Endothelial cell of umbilical vein (primary cell): ENCODE data around the gene TM9SF4. TPM values are rescaled to one million over a fixed set of nuclear protein-coding genes. Genes with fewer than 3 reads are reported as not detected.

Experiments
- BruUV-seq: library from RNA; stranded (reverse); fragments of 400-500 nt; replicated peaks from 2 replicates; lab custom pipeline; 2021; lab: Mats Ljungman, UMichigan
- CTCF ChIA-PET: fragments of 300-600, 350-600 bp; sonication (Branson Sonifier 250); formaldehyde crosslinking; loops from one replicate; lab custom pipeline; 2021; ENCODE audit warnings: antibody characterized with exemption, inconsistent platforms; lab: Charles Lee
- POLR2A ChIA-PET: fragments of 300-600, 350-600 bp; sonication (Branson Sonifier 250); formaldehyde crosslinking; loops from one replicate; lab custom pipeline; 2021; ENCODE audit warnings: antibody characterized with exemption, inconsistent platforms; lab: Charles Lee
- DNase-seq: peaks from one replicate; pipeline ENCODE4 v3.0.0-alpha.2; 2011; ENCODE audit warnings: low read depth, low spot score
- FAIRE-seq: peaks from 2 replicates; lab custom pipeline; 2011; peaks lifted over from hg19 to GRCh38; lab: Jason Lieb, UNC
- H2AFZ ChIP-seq: 2 replicates; pipeline ENCODE4 v1.6.0; 2012; ENCODE audit warnings: low read depth, low read length, control low read depth, inconsistent platforms
- H3K27ac ChIP-seq: 2 replicates; pipeline ENCODE4 v1.5.1; 2011; ENCODE audit warnings: low read depth, mild to moderate bottlenecking, control low read depth, low read length, moderate library complexity; ENCODE audit not compliant: insufficient read depth
- H3K27me3 ChIP-seq, 2 experiments: 2 replicates each; pipeline versions ENCODE4 v1.6.0 to v1.6.1; 2011; ENCODE audit warnings: low read length in 2 of 2, mixed read lengths in 1 of 2; ENCODE audit not compliant: control insufficient read depth in 2 of 2, insufficient read depth in 2 of 2
- H3K36me3 ChIP-seq, 2 experiments: 2 replicates in 1 of 2; 3 replicates in 1 of 2; pipeline ENCODE4 v1.5.1; 2011; ENCODE audit warnings: low read length in 2 of 2, mild to moderate bottlenecking in 1 of 2, moderate library complexity in 1 of 2; ENCODE audit not compliant: control insufficient read depth in 2 of 2, insufficient read depth in 2 of 2; ENCODE audit errors: extremely low read depth in 1 of 2
- H3K4me1 ChIP-seq: 3 replicates; pipeline ENCODE4 v1.5.1; 2011; ENCODE audit warnings: mild to moderate bottlenecking, low read length; ENCODE audit not compliant: control insufficient read depth, insufficient read depth; ENCODE audit errors: extremely low read depth
- H3K4me2 ChIP-seq: 2 replicates; pipeline ENCODE4 v1.6.1; 2011; ENCODE audit warnings: low read length, control low read depth, mixed read lengths; ENCODE audit not compliant: insufficient read depth
- H3K4me3 ChIP-seq, 3 experiments: fragments of 200-600 bp in 1 of 3; sonication (generic), shearing (Covaris generic) in 1 of 3; replicated peaks in 1 of 3; 2 replicates each; pipeline ENCODE4 v1.5.1; 2011 to 2016; ENCODE audit warnings: control low read depth in 3 of 3, low read length in 3 of 3, mild to moderate bottlenecking in 2 of 3, inconsistent platforms in 1 of 3, low read depth in 1 of 3, moderate library complexity in 1 of 3; ENCODE audit not compliant: insufficient read depth in 1 of 3
- H3K79me2 ChIP-seq: 2 replicates; pipeline ENCODE4 v1.6.0; 2012; ENCODE audit warnings: low read length, inconsistent platforms; ENCODE audit not compliant: control insufficient read depth, insufficient read depth
- H3K9ac ChIP-seq: replicated peaks from 2 replicates; pipeline ENCODE3; 2011; ENCODE audit warnings: low read length, control low read depth; ENCODE audit not compliant: insufficient read depth; ENCODE audit errors: extremely low read depth
- H3K9me1 ChIP-seq: replicated peaks from 3 replicates; pipeline ENCODE4 v1.6.0; 2011; ENCODE audit warnings: mild to moderate bottlenecking, low read length; ENCODE audit not compliant: control insufficient read depth, insufficient read depth; ENCODE audit errors: extremely low read depth
- H3K9me3 ChIP-seq: replicated peaks from 2 replicates; pipeline ENCODE4 v1.5.1; 2012; ENCODE audit warnings: low read length, inconsistent platforms; ENCODE audit not compliant: control insufficient read depth, insufficient read depth
- H4K20me1 ChIP-seq: replicated peaks from 2 replicates; pipeline ENCODE3; 2011; ENCODE audit warnings: mild to moderate bottlenecking, low read length; ENCODE audit not compliant: control insufficient read depth, insufficient read depth; ENCODE audit errors: extremely low read depth
- CTCF ChIP-seq, 2 donors: IDR thresholded peaks; 1 replicate in 1 of 2; 2 replicates in 1 of 2; pipeline ENCODE4 v1.5.1; 2011; ENCODE audit warnings: low read length in 2 of 2, mild to moderate bottlenecking in 2 of 2, moderate library complexity in 2 of 2, control low read depth in 1 of 2, inconsistent platforms in 1 of 2, low read depth in 1 of 2; ENCODE audit not compliant: insufficient read depth in 1 of 2; ENCODE audit errors: extremely low read depth in 1 of 2
- EZH2 ChIP-seq: IDR thresholded peaks from 2 replicates; pipeline ENCODE4 v1.6.1; 2012; ENCODE audit warnings: borderline replicate concordance, low read depth, mild to moderate bottlenecking, moderate library complexity, low read length, inconsistent platforms; ENCODE audit not compliant: severe bottlenecking
- FOS ChIP-seq: IDR thresholded peaks from 2 replicates; pipeline ENCODE4 v1.6.1; 2011; ENCODE audit warnings: mild to moderate bottlenecking, low read length, moderate library complexity, borderline replicate concordance; ENCODE audit not compliant: insufficient read depth
- GATA2 ChIP-seq: IDR thresholded peaks from 2 replicates; pipeline ENCODE4 v1.7.0; 2011; ENCODE audit warnings: low read depth, mild to moderate bottlenecking, moderate library complexity, mixed read lengths, low read length; ENCODE audit not compliant: insufficient read length, insufficient read depth
- JUN ChIP-seq: IDR thresholded peaks from 2 replicates; pipeline ENCODE4 v1.6.1; 2011; ENCODE audit warnings: borderline replicate concordance, low read depth; ENCODE audit not compliant: insufficient read length, insufficient read depth
- MYC ChIP-seq: IDR thresholded peaks from one replicate; pipeline ENCODE4 v1.6.1; 2011; ENCODE audit warnings: mild to moderate bottlenecking, low read depth, low read length
- POLR2A ChIP-seq: IDR thresholded peaks from 2 replicates; pipeline ENCODE4 v1.6.1; 2012; ENCODE audit warnings: low read depth, mild to moderate bottlenecking, control low read depth, low read length
- POLR2AphosphoS5 ChIP-seq: IDR thresholded peaks from 2 replicates; pipeline ENCODE4 v1.6.1; 2012; ENCODE audit warnings: low read depth, mild to moderate bottlenecking, control low read depth, low read length, moderate library complexity; ENCODE audit not compliant: insufficient read depth
- dilution Hi-C: fragments of 300-500 bp; cut with MboI; formaldehyde crosslinking; loops from one replicate; pipeline ENCODE4 v1.15.0; 2019; ENCODE audit warnings: low sequenced_read_pairs; ENCODE audit not compliant: extremely low pct_ligation_motif_present
- intact Hi-C: fragments of 100-400 bp; cut with micrococcal nuclease; formaldehyde crosslinking; loops from one replicate; pipeline ENCODE4 v1.10.0; 2022
- polyA plus RNA-seq, 4 experiments: library from polyadenylated mRNA; depleted of rRNA in 3 of 4; stranded (reverse) in 3 of 4; unstranded in 1 of 4; fragments of >200 nt; gene quantifications; 2 replicates each; pipeline versions ENCODE4 v1.2.1 to v1.2.3, GENCODE V29; 2011 to 2012; ENCODE audit warnings: missing spikeins in 1 of 4
- total RNA-seq: library from RNA; stranded (reverse); gene quantifications from 2 replicates; pipeline ENCODE4 v1.2.3, GENCODE V29; 2021
- TF ChIP-seq, protein P1 (sequence below): IDR thresholded peaks from 2 replicates; pipeline ENCODE4 v1.6.1; 2011; ENCODE audit not compliant: insufficient read depth, insufficient read length

TM9SF4 gene
- total and polyA plus RNA-seq, 2 donors (not counting 3 experiments of a cell fraction or from before 2014, with no cell fraction given), result 46.4 to 61.9 TPM

DNA sequence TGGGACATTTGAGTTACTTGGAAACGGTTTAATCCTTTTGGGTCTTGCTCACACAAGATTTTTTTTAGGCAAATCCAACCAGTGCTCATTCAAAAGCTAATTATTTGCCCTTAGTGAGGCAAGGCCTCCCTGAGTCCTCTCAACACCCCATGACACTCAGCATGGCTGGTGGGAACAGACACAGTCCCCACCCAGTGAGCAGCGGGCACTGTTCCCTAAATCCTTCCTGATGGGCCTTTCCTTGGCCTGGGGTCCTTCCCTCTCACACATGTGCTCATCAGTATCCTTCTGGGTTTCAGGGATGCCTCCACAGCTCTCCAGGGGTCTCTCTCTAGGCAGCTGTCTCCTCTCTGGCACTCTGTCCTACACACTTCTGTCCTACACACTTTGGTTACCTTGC is 70.0 kb downstream of the TM9SF4 start:
- no peaks in the 10 kb centered on the region for H3K4me1 ChIP-seq
- DNase-seq (no peak), FAIRE-seq (no peak)
- no peaks in the 10 kb centered on the region for H3K36me3 ChIP-seq
- BruUV-seq, result no TSS peak
- H3K79me2 ChIP-seq, result no peaks in the 10 kb centered on the region
- no peak for TF ChIP-seq POLR2AphosphoS5
- POLR2A ChIA-PET, result no interaction called here
- CTCF ChIA-PET, result no interaction called here
- H3K9me3 ChIP-seq, result no peaks in the 10 kb centered on the region
- H3K9ac ChIP-seq, result no peak overlapping the region
- no peak overlapping the region for H3K4me3 ChIP-seq
- H4K20me1 ChIP-seq, result no peaks in the 10 kb centered on the region
- H3K9me1 ChIP-seq, result no peaks in the 10 kb centered on the region
- intact Hi-C loops, result no loop called here
- H3K4me2 ChIP-seq, result no peak overlapping the region
- H3K27me3 ChIP-seq, result no peaks in the 10 kb centered on the region
- dilution Hi-C loops, result no loop called here
- H3K27ac ChIP-seq, result no peak overlapping the region
- no peak overlapping the region for H2AFZ ChIP-seq

DNA sequence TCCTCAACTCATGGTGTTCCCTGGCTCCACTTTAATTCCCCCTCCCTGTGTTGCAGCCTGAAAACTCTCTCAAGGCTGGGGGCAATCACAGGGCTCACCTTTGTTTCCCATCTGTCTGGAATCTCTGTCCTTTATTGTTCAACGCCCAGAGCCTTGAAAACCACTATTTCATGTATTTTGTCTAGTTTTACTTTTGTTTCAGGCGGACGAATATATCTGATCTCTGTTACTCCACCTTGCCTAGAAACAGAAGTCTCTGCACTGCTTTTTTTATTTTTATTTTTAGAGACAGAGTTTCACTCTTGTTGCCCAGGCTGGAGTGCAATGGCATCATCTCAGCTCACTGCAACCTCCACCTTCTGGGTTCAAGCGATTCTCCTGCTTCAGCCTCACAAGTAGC is 70.4 kb downstream of the TM9SF4 start:
- Histone ChIP-seq H3K9me1 (no peaks in the 10 kb centered on the region), H3K4me3 (no peak overlapping the region), H3K4me2 (no peak overlapping the region), H3K9ac (no peak overlapping the region), H4K20me1 (no peaks in the 10 kb centered on the region), H3K4me1 (no peaks in the 10 kb centered on the region), H3K27ac (no peak overlapping the region), H3K27me3 (no peaks in the 10 kb centered on the region), H3K36me3 (no peaks in the 10 kb centered on the region), H3K9me3 (no peaks in the 10 kb centered on the region), H3K79me2 (no peaks in the 10 kb centered on the region), H2AFZ (no peak overlapping the region)
- POLR2A ChIA-PET, result no interaction called here
- DNase-seq (no peak), FAIRE-seq (no peak)
- dilution Hi-C loops (no loop called here), intact Hi-C loops (no loop called here)
- no TSS peak for BruUV-seq
- no peak for TF ChIP-seq FOS
- TF ChIP-seq, protein P1, sequence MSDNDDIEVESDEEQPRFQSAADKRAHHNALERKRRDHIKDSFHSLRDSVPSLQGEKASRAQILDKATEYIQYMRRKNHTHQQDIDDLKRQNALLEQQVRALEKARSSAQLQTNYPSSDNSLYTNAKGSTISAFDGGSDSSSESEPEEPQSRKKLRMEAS, result no peak
- TF ChIP-seq GATA2, result no peak
- no peak for TF ChIP-seq CTCF (IDR thresholded peaks at IDR 0.05; ENCODE audit: extremely low read depth in 1 of 2, insufficient read depth in 1 of 2, low read depth in 1 of 2, low read length in 2 of 2)
- no peak for TF ChIP-seq POLR2AphosphoS5
- TF ChIP-seq POLR2A, result no peak
- no peak for TF ChIP-seq JUN
- no peak for TF ChIP-seq EZH2
- TF ChIP-seq MYC, result no peak
- CTCF ChIA-PET, result interaction anchor here (1.7 kb wide), 1 partner anchor 11 kb away, joined by 5 read pairs; no protein-coding TSS in a partner anchor
